Natural killer cell (primary cell): ENCODE measurements around the gene XIRP2. TPM values are rescaled to one million over a fixed set of nuclear protein-coding genes. Genes with fewer than 3 reads are reported as not detected.

Source experiments
- ATAC-seq, 3 donors: fragments of 150-1000 bp in 2 of 3; fragments of 200-7000 bp in 1 of 3; cut with Tn5 transposase; 1 replicate in 1 of 3; 2 replicates in 2 of 3; pipeline ENCODE4 v1.10.0; 2021; ENCODE audit warnings: mild to moderate bottlenecking in 2 of 3, moderate library complexity in 2 of 3
- DNase-seq, 2 donors: peaks; one replicate each; pipeline versions ENCODE4 v3.0.0 to v3.0.0-alpha.2; 2013 to 2021; ENCODE audit warnings: mixed read lengths in 1 of 2
- H3K27ac ChIP-seq: one replicate; pipeline ENCODE4 v1.5.1; 2013; ENCODE audit warnings: mild to moderate bottlenecking, low read length
- H3K27me3 ChIP-seq: one replicate; pipeline ENCODE4 v1.6.1; 2013; ENCODE audit warnings: low read length; ENCODE audit not compliant: control insufficient read depth, insufficient read depth
- H3K36me3 ChIP-seq: one replicate; pipeline ENCODE4 v1.6.1; 2013; ENCODE audit warnings: low read length; ENCODE audit not compliant: control insufficient read depth, insufficient read depth
- H3K4me1 ChIP-seq: one replicate; pipeline ENCODE4 v1.6.1; 2013; ENCODE audit warnings: low read length; ENCODE audit not compliant: control insufficient read depth, insufficient read depth
- H3K4me3 ChIP-seq: one replicate; pipeline ENCODE4 v1.5.1; 2013; ENCODE audit warnings: low read length
- H3K9me3 ChIP-seq: one replicate; pipeline ENCODE4 v1.6.1; 2013; ENCODE audit warnings: low read length; ENCODE audit not compliant: control insufficient read depth, insufficient read depth
- H3K27ac Mint-ChIP-seq, 2 donors: one replicate each; pipeline ENCODE4 v1.8.0; 2022; ENCODE audit warnings: mild to moderate bottlenecking in 2 of 2, mixed read lengths in 2 of 2, moderate library complexity in 1 of 2
- H3K27me3 Mint-ChIP-seq, 2 donors: one replicate each; pipeline ENCODE4 v1.8.0; 2022; ENCODE audit warnings: low read depth in 2 of 2, mixed read lengths in 2 of 2
- H3K36me3 Mint-ChIP-seq: one replicate; pipeline ENCODE4 v1.8.0; 2022; ENCODE audit warnings: mixed read lengths
- H3K4me1 Mint-ChIP-seq, 2 donors: one replicate each; pipeline ENCODE4 v1.8.0; 2022; ENCODE audit warnings: mixed read lengths in 2 of 2
- H3K4me3 Mint-ChIP-seq: one replicate; pipeline ENCODE4 v1.8.0; 2022; ENCODE audit warnings: mild to moderate bottlenecking, moderate library complexity, mixed read lengths
- H3K9me3 Mint-ChIP-seq, 2 donors: one replicate each; pipeline ENCODE4 v1.8.0; 2022; ENCODE audit warnings: mixed read lengths in 2 of 2
- WGBS: methylation state at CpG from one replicate; pipeline ENCODE4 v1.1.7; 2013; ENCODE audit warnings: missing lambda C conversion rate; ENCODE audit not compliant: insufficient coverage; 5-methylcytosine and 5-hydroxymethylcytosine counted together
- intact Hi-C: fragments of 100-400 bp; cut with micrococcal nuclease; formaldehyde crosslinking; loops from one replicate; pipeline ENCODE4 v1.14.2; 2022
- total RNA-seq, 4 donors: library from RNA; stranded (reverse); fragments of 120-200 nt in 1 of 4; gene quantifications; one replicate each; pipeline versions ENCODE4 v1.2.3 to v1.2.4, GENCODE V29; 2013 to 2022
- TF ChIP-seq, protein P1 (sequence below): fragments of 200-600 bp; IDR thresholded peaks from one replicate; pipeline ENCODE4 v1.8.0; 2022; ENCODE audit warnings: antibody characterized with exemption

Gene XIRP2
- total RNA-seq, 3 donors from 2014 or later (not counting 1 experiment from before 2014, with no cell fraction given), result 0.16 TPM; not detected in 2

DNA sequence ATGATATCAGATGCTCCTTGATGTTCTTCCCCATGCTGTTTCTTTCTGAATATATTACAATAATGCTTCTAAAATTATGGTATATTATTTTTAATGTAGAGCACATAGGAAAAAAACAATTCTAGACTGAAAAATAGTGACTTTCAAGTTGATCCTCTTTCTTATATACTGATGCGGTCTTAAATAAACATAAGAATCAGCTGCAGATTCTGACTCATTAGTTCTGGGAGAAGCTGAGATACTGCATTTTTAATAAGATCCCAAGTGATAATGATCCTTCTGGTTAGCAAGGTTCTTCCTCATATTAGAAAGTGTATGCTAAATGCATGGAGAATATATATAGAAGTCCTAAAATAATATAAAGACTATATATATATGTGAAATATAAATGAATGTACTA lies 124.9 kb downstream of the XIRP2 start:
- H3K36me3 ChIP-seq, result no peaks in the 10 kb centered on the region
- H3K9me3 ChIP-seq, result no peaks in the 10 kb centered on the region
- H3K4me3 Mint-ChIP-seq, result no peak overlapping the region
- H3K9me3 Mint-ChIP-seq, result peaks cover 5 to 18% of the 10 kb centered on the region in 2 donors
- DNase-seq, result no peak
- no peaks in the 10 kb centered on the region for H3K27me3 ChIP-seq
- no peak overlapping the region for H3K4me3 ChIP-seq
- no peaks in the 10 kb centered on the region for H3K4me1 ChIP-seq
- no CpG with 5 or more reads among the region's 1 CpG for WGBS
- no peak overlapping the region for H3K27ac ChIP-seq
- H3K4me1 Mint-ChIP-seq, result no peaks in the 10 kb centered on the region
- no peak for ATAC-seq
- H3K27ac Mint-ChIP-seq, result no peak overlapping the region
- intact Hi-C loops, result no loop called here
- TF ChIP-seq, protein P1, sequence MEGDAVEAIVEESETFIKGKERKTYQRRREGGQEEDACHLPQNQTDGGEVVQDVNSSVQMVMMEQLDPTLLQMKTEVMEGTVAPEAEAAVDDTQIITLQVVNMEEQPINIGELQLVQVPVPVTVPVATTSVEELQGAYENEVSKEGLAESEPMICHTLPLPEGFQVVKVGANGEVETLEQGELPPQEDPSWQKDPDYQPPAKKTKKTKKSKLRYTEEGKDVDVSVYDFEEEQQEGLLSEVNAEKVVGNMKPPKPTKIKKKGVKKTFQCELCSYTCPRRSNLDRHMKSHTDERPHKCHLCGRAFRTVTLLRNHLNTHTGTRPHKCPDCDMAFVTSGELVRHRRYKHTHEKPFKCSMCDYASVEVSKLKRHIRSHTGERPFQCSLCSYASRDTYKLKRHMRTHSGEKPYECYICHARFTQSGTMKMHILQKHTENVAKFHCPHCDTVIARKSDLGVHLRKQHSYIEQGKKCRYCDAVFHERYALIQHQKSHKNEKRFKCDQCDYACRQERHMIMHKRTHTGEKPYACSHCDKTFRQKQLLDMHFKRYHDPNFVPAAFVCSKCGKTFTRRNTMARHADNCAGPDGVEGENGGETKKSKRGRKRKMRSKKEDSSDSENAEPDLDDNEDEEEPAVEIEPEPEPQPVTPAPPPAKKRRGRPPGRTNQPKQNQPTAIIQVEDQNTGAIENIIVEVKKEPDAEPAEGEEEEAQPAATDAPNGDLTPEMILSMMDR, result no peak
- H3K36me3 Mint-ChIP-seq, result peaks cover 5% of the 10 kb centered on the region
- H3K27me3 Mint-ChIP-seq, result no peaks in the 10 kb centered on the region

DNA sequence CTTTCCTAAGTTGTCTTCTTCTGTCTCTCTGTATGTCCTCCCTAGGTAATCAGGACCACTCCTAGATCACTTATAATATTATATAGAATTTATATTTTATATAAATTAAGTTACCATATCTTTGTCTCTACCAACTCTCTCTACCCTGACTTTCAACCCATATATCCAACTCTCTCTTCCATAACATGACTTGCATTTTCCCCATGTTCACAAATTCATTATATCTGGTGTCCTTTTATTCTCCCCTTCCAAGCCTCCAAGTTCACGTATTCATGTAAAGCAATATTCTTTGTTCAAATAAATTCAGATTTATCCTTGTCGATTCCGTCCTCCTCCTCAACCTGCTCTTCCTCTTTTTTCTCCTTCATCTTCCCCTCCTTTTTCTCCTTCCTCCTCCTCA lies 127.5 kb downstream of the XIRP2 start:
- 90% methylated on average over 3 of the region's 3 CpGs for WGBS
- Histone ChIP-seq H3K36me3 (no peaks in the 10 kb centered on the region), H3K4me1 (no peaks in the 10 kb centered on the region), H3K27me3 (no peaks in the 10 kb centered on the region), H3K4me3 (no peak overlapping the region), H3K27ac (no peak overlapping the region), H3K9me3 (no peaks in the 10 kb centered on the region)
- DNase-seq (no peak), ATAC-seq (no peak)
- peaks cover 5% of the 10 kb centered on the region for H3K36me3 Mint-ChIP-seq
- H3K4me3 Mint-ChIP-seq, result no peak overlapping the region
- H3K27ac Mint-ChIP-seq, result no peak overlapping the region
- H3K27me3 Mint-ChIP-seq, result no peaks in the 10 kb centered on the region
- H3K4me1 Mint-ChIP-seq, result no peaks in the 10 kb centered on the region
- TF ChIP-seq, protein P1, result no peak
- intact Hi-C loops, result no loop called here
- H3K9me3 Mint-ChIP-seq, result peaks cover 5 to 18% of the 10 kb centered on the region in 2 donors

GRCh38 chr2:167017021-167017420 lies 128.7 kb downstream of the XIRP2 start:
- no peak overlapping the region for H3K27ac ChIP-seq
- TF ChIP-seq, protein P1, result no peak
- H3K27me3 ChIP-seq, result no peaks in the 10 kb centered on the region
- no peaks in the 10 kb centered on the region for H3K9me3 ChIP-seq
- Mint-ChIP-seq H3K4me1 (no peaks in the 10 kb centered on the region), H3K9me3 (peaks cover 5 to 15% of the 10 kb centered on the region in 2 donors), H3K27me3 (no peaks in the 10 kb centered on the region), H3K36me3 (peaks cover 3% of the 10 kb centered on the region), H3K27ac (no peak overlapping the region), H3K4me3 (no peak overlapping the region)
- ATAC-seq (no peak), DNase-seq (no peak)
- WGBS, result 100% methylated on average over 1 of the region's 1 CpG
- intact Hi-C loops, result no loop called here
- no peak overlapping the region for H3K4me3 ChIP-seq
- H3K4me1 ChIP-seq, result no peaks in the 10 kb centered on the region
- H3K36me3 ChIP-seq, result no peaks in the 10 kb centered on the region

DNA sequence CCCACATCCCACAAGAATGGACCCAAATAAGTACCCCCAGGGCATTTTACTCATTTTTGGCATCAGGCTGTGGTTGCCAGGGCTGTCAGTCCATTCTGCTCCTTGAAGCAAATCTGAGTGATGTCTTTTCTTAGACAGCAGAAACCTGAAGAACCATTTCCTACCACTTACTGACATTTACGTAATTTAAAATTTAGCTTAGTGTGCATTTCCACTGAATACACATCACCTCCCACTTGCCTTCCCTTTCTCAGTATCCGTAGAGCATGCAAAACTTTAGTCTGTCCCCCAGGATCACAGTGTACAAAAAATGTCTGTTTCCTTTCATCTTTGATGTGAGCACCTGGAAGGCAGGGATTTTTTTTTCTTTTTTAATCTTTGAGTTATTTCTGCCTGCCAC lies 130.3 kb downstream of the XIRP2 start:
- no peak overlapping the region for H3K27ac Mint-ChIP-seq
- H3K36me3 ChIP-seq, result no peaks in the 10 kb centered on the region
- no peak for ATAC-seq
- H3K27me3 ChIP-seq, result no peaks in the 10 kb centered on the region
- H3K27me3 Mint-ChIP-seq, result no peaks in the 10 kb centered on the region
- H3K4me3 ChIP-seq, result no peak overlapping the region
- H3K36me3 Mint-ChIP-seq, result no peaks in the 10 kb centered on the region
- TF ChIP-seq, protein P1, result no peak
- H3K4me3 Mint-ChIP-seq, result no peak overlapping the region
- no peaks in the 10 kb centered on the region for H3K9me3 ChIP-seq
- no peaks in the 10 kb centered on the region for H3K4me1 Mint-ChIP-seq
- intact Hi-C loops, result no loop called here
- peaks cover 5 to 6% of the 10 kb centered on the region in 2 donors for H3K9me3 Mint-ChIP-seq
- 78% methylated on average over 2 of the region's 2 CpGs for WGBS
- H3K4me1 ChIP-seq, result no peaks in the 10 kb centered on the region
- no peak overlapping the region for H3K27ac ChIP-seq
- DNase-seq, result no peak
